ENCODE data around the gene CDRT15L2.
"Not testable (repeated sequence)": the region's sequence is repeated elsewhere in the genome, so short reads cannot be mapped to it uniquely, and the experiment has no call there.

CDRT15L2 gene

DNA sequence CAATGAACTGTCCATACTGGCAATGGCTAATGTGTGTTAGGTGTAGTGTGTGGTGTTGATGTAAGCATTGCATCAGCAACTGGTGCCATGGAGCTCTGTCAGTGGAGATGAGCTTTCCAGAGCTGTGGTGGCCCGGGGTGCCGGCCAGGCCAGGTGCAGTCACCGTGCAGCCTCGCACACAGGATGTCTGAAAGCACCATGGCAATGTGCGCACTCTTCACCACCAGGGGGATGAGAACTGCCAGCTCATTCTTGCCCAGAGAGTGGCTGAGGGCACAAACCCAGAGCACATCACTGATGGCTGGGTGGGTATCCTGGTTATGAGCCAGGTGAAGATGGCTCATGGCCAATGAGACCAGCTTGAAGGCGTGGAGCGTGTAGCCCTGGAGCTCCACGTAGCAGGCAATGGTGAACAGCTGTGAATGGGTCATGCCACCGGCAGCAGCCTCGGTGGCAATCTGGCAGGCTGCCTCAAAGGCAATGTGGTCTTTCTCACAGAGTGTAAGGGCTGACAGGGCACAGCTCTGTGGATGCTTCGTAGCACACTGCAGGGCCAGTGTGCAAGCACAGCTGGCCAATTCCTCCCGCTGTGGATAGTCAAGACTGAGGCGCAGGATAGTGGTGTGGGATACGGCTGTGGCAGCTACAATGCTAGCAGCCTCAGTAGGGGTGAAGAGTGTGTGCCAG is 4.5 kb downstream of the CDRT15L2 start:
- DNase-seq = not testable (repeated sequence)

DNA sequence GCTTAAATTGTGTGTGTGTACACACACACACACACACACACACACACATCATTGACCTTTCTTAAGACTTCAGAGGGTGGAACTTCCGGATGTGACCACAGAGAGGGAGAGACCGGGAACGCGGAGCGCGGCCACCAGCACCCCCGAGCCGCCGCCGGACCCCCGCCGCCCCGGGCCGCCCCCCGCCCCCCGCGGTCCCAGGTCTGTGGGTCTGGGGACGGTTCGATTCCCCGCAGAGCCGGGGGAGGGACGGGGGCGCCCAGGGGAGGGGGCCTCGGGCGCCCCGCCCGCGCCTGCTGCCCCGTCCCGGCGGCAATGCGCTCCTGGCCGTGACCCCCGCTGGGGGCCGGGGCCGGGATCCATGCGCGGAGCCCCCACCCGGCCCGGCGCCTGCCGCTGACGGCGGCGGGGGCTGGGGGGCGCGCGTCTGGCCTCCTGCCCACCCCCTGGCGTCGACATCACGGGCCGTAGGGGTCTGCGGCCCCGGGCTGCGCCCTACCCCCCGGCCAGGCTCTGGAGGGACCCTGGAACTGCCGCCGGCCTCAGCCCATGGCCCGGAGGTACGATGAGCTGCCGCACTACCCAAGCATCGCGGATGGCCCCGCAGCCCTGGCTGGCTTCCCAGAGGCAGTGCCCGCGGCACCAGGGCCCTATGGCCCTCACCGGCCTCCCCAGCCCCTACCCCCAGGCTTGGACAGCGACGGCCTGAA is 9.4 kb downstream of the CDRT15L2 start:
- DNase-seq = not testable (repeated sequence)

DNA sequence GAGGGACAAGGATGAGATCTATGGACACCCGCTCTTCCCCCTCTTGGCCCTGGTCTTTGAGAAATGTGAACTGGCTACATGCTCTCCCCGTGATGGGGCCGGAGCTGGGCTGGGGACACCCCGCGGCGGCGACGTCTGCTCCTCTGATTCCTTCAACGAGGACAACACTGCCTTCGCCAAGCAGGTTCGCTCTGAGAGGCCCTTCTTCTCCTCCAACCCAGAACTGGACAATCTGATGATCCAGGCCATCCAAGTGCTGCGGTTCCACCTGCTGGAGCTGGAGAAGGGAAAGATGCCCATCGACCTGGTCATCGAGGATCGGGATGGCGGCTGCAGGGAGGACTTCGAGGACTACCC is 9.9 kb downstream of the CDRT15L2 start:
- not testable (repeated sequence) for DNase-seq

DNA sequence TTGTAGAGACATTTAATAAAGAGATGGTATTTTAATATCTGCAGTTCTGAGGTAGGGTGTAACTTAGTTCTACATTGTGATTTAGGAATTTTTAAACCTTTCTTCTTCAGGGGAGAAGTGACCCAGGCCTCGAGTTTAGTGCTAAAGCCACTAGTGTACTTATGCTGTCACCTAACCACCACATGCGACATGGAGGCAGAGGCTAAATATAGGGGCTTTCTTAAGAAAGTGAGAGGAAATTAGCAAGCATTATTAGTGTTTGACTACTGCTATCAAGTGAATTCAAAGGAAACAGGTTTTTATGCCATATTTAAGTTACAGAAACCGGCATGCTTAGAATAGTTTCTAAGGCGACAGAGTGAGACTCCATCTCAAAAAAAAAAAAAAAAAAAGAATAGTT is 11.5 kb downstream of the CDRT15L2 start:
- DNase-seq = not testable (repeated sequence)

DNA sequence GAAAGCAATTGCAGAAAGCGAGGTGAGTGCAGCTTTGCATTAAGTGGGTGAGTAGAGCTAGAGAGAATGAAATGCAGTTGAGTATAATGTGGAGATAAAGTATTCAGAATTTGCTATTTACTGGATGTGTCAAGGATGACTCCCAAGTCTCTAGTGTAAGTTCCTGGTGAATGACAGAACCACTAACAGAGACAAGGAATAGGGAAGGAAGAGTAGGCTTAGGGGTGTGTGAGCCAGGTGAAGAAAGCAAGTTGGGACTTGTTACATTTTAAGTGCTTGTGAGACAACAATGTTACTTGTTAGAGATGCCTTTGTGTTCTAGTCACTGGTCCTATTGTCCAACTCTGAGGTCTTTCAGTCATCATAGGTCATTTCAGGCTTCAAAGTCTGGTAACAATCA is 26.0 kb downstream of the CDRT15L2 start:
- DNase-seq = not testable (repeated sequence)

DNA sequence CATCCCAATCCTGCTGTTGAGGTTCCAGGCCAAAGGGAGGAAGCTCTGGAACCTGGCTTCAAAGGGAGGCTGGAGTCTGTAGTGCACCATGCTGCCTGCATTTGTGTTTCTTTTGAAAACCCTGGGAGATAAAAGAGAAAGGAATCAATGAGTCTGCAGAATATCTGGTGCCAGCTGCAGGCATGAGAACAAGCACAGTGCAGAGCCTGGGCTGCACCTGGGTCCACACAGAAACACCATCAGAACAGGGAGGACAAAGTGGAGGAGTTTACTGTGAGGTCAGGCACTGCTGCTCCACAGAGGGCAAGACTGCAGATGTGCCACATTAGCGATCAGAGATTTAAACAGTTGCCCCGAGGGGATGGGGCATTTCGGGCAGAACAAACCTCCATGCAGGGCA is 30.0 kb downstream of the CDRT15L2 start:
- not testable (repeated sequence) for DNase-seq

DNA sequence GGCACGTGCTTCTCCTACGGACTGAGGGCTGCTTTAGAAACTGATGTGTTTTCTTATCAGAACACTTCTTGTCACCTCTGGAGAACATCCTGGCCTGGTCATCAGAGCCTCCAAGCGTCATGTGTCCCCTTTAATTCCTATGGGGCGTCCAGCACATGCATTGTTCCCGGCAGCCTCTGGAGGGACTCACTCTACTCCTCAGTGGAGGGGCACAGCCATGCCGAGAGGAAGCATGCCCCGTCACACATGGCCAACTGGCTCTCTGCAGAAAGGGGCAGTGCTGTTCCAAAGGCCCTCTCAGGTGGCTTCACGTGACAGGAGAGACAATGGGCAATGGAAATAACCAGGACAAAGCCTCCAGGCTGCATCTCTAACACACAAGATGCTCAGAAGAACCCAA is 31.8 kb downstream of the CDRT15L2 start:
- no peak for DNase-seq

DNA sequence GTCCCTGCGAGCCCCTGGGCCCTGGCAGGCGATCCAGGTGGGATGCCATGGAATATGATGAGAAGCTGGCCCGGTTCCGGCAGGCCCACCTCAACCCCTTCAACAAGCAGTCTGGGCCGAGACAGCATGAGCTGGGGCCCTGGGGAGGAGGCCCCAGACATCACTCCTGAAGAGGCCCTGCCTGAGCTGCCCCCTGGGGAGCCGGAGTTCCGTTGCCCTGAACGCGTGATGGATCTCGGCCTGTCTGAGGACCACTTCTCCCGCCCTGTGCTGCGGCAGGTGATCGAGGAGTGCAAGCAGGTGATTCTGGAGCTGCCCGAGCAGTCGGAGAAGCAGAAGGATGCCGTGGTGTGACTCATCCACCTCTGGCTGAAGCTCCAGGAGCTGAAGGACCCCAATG is 33.1 kb downstream of the CDRT15L2 start:
- DNase-seq = no peak

DNA sequence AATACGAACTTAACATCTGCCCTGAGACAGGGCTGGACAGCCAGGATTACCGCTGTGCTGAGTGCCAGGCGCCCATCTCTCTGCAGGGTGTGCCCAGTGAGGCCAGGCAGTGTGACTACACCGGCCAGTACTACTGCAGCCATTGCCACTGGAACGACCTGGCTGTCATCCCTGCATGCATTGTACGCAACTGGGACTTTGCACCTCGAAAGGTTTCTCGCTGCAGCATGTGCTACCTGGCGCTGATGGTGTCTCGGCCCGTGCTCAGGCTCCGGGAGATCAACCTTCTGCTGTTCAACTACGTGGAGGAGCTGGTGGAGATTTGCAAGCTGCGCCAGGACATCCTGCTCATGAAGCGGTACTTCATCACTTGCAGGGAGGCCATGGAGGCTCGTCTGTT is 33.7 kb downstream of the CDRT15L2 start:
- DNase-seq = no peak

DNA sequence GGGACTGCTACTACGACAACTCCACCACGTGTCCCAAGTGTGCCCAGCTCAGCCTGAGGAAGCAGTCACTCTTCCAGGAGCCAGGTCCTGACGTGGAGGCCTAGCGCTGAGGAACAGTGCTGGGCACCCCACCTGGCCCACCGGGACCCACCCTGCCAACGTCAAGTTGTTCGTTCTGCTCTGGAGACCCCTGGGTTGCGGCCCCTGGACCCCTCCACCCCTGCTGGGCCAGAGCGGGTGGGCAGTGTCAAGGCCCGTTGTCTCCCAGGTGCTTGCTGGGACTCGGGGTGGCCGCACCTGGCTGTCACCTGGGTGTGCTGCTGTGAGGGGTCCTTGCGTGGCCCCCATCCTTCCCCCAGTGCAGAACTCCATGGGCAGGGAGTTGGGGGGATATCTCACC is 34.4 kb downstream of the CDRT15L2 start:
- no peak for DNase-seq

DNA sequence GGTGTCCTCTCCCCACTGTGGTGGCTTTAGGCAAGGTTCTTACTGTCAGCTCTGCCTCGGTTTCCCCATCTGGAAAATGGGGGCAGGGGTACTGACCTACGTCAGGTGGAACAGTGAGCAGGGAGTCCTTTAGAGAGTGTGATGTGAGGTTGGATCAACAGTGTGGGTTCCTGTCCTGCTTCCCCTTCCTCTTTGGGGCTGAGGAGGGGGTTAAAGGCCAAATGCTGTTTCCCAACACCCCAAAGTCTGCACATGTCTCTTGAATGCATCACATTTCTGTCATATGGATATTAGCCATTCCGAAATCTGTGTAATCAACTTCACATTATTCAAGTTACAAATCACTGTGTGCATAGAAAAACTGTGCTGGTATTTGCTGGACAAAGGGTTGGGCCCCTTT is 35.9 kb downstream of the CDRT15L2 start:
- DNase-seq = not testable (repeated sequence)

Data from central memory CD4-positive, alpha-beta T cell (primary cell).